ENCODE measurements around the gene NEURL3. TPM values are rescaled to one million over a fixed set of nuclear protein-coding genes. Genes with fewer than 3 reads are reported as not detected.
A peak's percentile ranks its signal among the peaks of the same experiment; 100 is the strongest.

The NEURL3 gene
- total RNA-seq, 2 experiments from 2014 or later, result 0.22 to 0.27 TPM

DNA sequence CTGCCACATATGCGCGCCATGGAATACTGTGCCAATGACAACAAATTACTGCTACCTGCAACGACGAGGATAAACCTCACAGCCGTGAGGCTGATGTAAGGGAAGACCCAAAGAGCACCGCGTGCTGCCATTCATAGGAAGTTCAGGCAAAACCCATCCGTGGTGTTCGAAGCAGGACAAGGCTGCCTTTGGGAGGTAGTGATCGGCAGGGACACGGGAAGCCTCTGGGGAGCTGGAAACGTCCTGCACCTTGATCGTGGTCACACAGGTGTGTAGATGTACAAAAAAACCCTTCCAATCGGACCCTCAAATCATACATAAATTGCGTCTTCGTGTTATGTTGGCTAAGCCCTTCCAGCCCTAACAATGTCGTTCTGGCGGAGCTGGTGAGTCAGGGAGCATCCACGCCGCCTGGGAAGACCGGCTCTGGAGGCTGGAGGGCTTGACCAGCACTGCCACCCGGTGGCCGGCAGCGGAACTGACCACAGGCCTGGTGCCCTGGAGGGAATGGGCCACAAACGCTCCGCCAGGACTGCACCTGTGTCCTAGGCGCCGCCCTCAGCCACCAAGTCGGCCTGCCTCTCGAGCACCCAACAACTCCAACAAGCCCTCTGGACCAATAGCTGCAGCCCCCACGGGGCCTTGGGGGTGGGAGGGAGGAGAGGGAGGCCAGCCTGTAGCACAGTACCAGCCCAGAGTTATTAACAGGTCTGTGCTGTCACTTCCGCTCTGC lies 4.1 kb upstream of the NEURL3 start:
- POLR2A ChIA-PET, result no interaction called here

DNA sequence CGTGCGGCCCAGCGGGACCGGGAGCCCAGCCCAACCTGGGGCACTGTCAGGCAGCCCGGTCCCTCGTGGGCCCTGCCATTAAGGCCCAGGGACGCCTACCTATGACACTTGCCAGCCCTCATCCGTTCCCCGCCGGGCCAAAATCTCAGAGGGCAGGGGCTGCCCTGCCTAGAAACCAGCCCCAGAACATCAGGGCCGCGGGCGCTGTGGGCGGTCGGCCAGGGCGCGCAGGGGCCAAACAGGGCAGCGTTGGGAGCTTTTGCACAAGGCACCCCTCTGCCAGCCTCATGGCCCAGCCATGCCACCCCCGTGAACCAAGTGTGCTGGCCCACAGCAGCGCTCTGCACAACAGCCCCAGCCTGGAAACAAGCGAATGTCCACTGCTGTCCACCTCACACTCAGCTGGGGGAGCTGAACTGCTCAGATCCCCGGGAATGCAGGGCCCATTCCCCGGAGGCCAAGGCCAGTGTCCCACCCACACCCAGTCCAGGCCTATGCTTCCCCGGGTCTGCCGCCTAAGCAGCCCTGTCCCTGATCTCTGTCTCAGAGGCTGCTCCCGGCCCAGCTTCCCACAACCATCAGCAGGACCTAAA lies 3.5 kb upstream of the NEURL3 start:
- H3K27ac Mint-ChIP-seq, result no peak overlapping the region
- H3K4me3 Mint-ChIP-seq, result no peak overlapping the region
- H3K36me3 Mint-ChIP-seq (ENCODE audit: low read depth), result no peaks in the 10 kb centered on the region
- H3K4me1 Mint-ChIP-seq, result peaks cover 26% of the 10 kb centered on the region
- ChIA-PET CTCF (interaction anchor here (0.6 to 6.4 kb wide), 22 partner anchors 8 to 334 kb away, joined by 3 to 57 read pairs (median 4); partner anchors contain the start of gene NCAPH), POLR2A (no interaction called here)
- DNase-seq, result no peak
- no peaks in the 10 kb centered on the region for H3K9me3 Mint-ChIP-seq
- peaks cover 10% of the 10 kb centered on the region for H3K27me3 Mint-ChIP-seq

More for the DNA sequence above, 4.1 kb upstream of the NEURL3 start:
- Mint-ChIP-seq H3K36me3 (ENCODE audit: low read depth) (no peaks in the 10 kb centered on the region), H3K27me3 (peaks cover 10% of the 10 kb centered on the region), H3K4me3 (no peak overlapping the region), H3K4me1 (peaks cover 26% of the 10 kb centered on the region), H3K9me3 (no peaks in the 10 kb centered on the region), H3K27ac (peak overlapping the region; percentile 73)
- CTCF ChIA-PET, result interaction anchor here (0.6 to 6.4 kb wide), 25 partner anchors 9 to 335 kb away, joined by 3 to 57 read pairs (median 4); partner anchors contain the start of gene NCAPH
- DNase-seq, result peak; percentile 64

DNA sequence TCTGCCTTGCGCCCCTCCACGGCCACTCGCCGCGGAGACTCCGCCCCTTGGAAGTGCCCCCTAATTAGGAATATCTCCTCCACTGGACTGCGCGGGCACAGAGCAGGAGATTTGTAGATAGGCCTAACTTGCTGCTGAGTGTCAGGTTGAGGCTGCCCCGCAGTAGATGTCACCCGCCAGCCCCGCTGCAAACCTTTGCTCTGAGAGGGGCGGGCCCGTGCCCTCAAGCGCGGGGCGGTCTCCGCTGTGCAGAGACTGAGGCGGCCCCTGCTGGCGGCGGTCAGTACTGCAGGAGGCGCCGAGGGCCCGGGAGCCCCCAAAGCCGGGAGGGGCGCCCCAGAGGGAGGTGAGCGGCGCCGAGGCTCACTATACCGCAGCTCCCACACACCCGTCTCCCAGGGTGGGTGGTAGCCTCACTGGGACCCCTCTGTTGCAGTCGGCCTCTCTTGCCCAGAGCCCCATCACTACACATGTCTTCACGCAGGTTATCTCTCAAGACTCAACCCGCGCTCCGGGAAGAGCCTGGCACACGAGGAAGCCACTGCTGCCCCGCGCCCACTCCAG lies 2.9 kb upstream of the NEURL3 start:
- peaks cover 26% of the 10 kb centered on the region for H3K4me1 Mint-ChIP-seq
- peak overlapping the region; percentile 66 for H3K4me3 Mint-ChIP-seq
- DNase-seq, result peak; percentile 85
- CTCF ChIA-PET, result interaction anchor here (0.8 to 6.4 kb wide), 13 partner anchors 10 to 254 kb away, joined by 3 to 57 read pairs (median 5); partner anchors contain the start of gene NCAPH
- H3K27me3 Mint-ChIP-seq, result peaks cover 10% of the 10 kb centered on the region
- no peaks in the 10 kb centered on the region for H3K36me3 Mint-ChIP-seq (ENCODE audit: low read depth)
- H3K9me3 Mint-ChIP-seq, result no peaks in the 10 kb centered on the region
- POLR2A ChIA-PET, result no interaction called here
- peak overlapping the region; percentile 46 for H3K27ac Mint-ChIP-seq

DNA sequence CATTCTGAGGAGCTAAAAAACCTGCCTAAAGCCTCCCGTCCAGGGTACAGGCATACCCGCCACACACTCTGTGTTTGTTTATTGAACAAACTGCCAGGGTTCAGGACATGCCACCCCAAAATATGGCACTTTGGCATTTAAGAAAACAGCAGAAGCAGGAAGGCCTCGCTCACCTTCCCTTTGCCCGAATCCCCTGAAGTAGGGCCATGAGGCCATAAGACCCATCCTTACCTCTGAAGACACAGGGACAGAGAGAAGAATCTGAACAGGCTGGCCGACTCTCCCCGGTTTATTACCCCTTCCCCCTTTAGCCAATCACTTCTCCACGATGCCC lies 1.7 kb upstream of the NEURL3 start:
- POLR2A ChIA-PET, result interaction anchor here (0.5 kb wide), 1 partner anchor 140 kb away, joined by 3 read pairs; no protein-coding TSS in a partner anchor

DNA sequence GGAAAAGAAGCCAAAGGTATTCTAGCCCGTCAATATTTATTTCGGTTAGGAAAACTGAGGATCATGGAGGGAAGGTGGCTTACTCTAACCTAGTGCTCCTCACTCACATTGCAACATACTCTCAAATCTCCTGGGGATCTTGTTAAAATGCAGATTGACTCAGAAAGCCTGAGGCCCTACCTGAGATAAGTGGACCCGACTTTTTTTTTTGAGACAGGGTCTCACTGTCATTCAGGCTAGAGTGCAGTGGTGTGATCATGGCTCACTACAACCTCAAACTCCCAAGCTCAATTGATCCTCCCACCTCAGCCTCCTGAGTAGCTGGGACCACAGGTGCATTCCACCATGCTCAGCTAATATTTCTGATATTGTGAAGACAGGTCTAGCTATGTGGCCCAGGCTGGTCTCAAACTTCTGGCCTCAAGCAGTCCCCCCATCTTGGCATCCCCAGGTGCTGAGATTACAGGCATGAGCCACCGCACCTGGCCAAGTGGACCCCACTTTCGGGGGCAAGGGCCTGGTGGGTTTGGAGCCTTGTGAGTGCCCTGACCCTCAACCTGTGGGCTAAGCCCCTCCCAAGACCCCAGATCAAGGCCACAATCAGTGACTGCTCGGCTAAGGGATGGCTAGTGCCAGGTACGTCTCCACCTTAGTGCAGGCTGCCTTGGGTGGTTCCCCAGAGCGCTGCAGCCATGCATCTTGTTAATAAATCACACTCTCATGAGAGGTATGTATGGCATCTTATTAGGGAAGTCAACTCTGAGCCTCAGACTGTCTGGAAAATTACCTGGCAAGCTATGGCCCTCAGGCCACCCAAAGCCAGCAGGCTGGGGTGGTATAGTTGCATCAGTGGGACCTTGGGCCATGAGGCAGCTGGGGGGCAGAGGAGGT lies 1.1 kb upstream of the NEURL3 start:
- Mint-ChIP-seq H3K4me3 (no peak overlapping the region), H3K9me3 (no peaks in the 10 kb centered on the region), H3K4me1 (peaks cover 38% of the 10 kb centered on the region), H3K27ac (no peak overlapping the region), H3K27me3 (peaks cover 10% of the 10 kb centered on the region), H3K36me3 (ENCODE audit: low read depth) (no peaks in the 10 kb centered on the region)
- no peak for DNase-seq
- ChIA-PET CTCF (interaction anchor here (0.6 to 1.9 kb wide), 8 partner anchors 10 to 143 kb away, joined by 3 to 11 read pairs (median 4); no protein-coding TSS in a partner anchor), POLR2A (interaction anchor here (0.5 kb wide), 1 partner anchor 139 kb away, joined by 3 read pairs; no protein-coding TSS in a partner anchor)

More for the DNA sequence above, 1.7 kb upstream of the NEURL3 start:
- Mint-ChIP-seq H3K4me3 (no peak overlapping the region), H3K36me3 (ENCODE audit: low read depth) (no peaks in the 10 kb centered on the region), H3K4me1 (peaks cover 32% of the 10 kb centered on the region), H3K9me3 (no peaks in the 10 kb centered on the region), H3K27ac (no peak overlapping the region), H3K27me3 (peaks cover 10% of the 10 kb centered on the region)
- CTCF ChIA-PET, result interaction anchor here (0.6 to 6.4 kb wide), 6 partner anchors 12 to 130 kb away, joined by 3 to 57 read pairs (median 6); no protein-coding TSS in a partner anchor
- DNase-seq, result no peak

DNA sequence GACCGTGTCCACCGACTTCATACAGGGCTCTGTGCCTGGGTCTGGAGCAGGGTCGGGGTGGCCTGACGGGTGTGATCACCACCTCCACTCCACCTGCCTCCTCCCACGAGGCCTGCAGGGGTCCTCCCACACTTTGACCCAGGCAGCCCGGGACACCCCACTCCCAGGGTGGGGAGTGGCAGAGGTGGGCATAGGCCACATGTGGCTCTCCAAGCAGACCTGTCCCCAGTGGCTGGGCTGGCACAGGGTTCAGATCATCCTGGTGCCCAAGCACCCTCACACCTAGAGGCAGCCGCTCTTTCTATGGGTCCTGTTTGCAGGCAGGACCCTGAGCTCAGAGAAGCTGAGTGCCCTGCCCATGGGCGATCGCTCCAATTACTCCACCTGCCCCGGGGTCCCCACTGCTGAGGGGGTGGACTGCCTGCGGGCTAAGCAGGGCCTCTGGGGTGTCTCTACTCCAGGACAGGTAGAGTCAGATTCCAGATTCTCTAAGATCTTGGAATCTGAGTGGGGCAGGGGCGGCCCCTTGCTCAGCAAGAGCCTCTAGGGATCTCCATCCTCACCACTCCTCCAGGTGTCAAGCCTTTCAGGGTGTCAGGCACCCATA lies 1.4 kb downstream of the NEURL3 start:
- DNase-seq, result no peak
- H3K9me3 Mint-ChIP-seq, result no peaks in the 10 kb centered on the region
- peaks cover 4% of the 10 kb centered on the region for H3K27me3 Mint-ChIP-seq
- H3K36me3 Mint-ChIP-seq (ENCODE audit: low read depth), result no peaks in the 10 kb centered on the region
- peaks cover 33% of the 10 kb centered on the region for H3K4me1 Mint-ChIP-seq
- ChIA-PET CTCF (interaction anchor here (1.0 to 2.0 kb wide), 3 partner anchors 13 to 97 kb away, joined by 3 to 6 read pairs (median 3); no protein-coding TSS in a partner anchor), POLR2A (no interaction called here)
- H3K27ac Mint-ChIP-seq, result peak overlapping the region; percentile 13
- H3K4me3 Mint-ChIP-seq, result no peak overlapping the region

DNA sequence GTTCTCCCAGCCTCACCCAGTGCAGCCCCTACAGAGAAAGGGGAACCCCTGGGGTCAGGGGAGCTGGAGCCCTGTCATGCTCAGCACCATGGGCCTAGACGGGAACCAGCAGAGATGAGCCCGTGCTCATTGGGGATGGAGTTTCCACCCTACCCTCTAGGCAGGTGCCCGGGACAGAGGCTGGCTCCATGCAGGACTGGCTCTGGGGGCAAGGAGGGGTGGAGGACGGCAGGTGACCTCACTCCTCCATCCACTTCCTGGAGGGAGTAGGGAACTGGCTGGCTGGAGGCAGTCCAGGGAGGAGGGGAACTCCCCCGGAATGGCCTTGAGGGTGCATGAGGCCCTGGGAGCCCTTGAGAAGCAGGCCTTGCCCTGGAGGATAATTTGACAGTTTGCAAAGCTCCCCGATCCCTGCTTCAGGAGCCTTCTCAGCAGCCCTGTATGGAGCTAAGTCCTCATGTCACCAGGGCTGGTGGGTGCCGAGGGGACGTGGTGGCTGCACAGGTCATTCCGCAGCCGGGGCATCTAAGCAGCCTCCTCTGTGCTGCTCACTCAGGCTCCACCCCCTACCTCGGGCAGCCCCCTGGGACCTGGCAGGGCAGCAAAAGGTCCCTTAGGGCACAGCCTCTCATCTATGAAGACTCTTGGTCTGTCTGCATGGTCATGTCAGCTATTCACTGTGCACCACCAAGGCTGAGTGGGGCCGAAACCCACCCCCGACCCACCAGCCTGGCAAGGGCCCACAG lies 2.1 kb downstream of the NEURL3 start:
- ChIA-PET POLR2A (no interaction called here), CTCF (interaction anchor here (1.0 to 2.0 kb wide), 3 partner anchors 12 to 96 kb away, joined by 3 to 6 read pairs (median 3); no protein-coding TSS in a partner anchor)
- Mint-ChIP-seq H3K27ac (no peak overlapping the region), H3K36me3 (ENCODE audit: low read depth) (no peaks in the 10 kb centered on the region), H3K27me3 (peaks cover 4% of the 10 kb centered on the region), H3K4me3 (no peak overlapping the region), H3K4me1 (peaks cover 29% of the 10 kb centered on the region), H3K9me3 (no peaks in the 10 kb centered on the region)
- no peak for DNase-seq

DNA sequence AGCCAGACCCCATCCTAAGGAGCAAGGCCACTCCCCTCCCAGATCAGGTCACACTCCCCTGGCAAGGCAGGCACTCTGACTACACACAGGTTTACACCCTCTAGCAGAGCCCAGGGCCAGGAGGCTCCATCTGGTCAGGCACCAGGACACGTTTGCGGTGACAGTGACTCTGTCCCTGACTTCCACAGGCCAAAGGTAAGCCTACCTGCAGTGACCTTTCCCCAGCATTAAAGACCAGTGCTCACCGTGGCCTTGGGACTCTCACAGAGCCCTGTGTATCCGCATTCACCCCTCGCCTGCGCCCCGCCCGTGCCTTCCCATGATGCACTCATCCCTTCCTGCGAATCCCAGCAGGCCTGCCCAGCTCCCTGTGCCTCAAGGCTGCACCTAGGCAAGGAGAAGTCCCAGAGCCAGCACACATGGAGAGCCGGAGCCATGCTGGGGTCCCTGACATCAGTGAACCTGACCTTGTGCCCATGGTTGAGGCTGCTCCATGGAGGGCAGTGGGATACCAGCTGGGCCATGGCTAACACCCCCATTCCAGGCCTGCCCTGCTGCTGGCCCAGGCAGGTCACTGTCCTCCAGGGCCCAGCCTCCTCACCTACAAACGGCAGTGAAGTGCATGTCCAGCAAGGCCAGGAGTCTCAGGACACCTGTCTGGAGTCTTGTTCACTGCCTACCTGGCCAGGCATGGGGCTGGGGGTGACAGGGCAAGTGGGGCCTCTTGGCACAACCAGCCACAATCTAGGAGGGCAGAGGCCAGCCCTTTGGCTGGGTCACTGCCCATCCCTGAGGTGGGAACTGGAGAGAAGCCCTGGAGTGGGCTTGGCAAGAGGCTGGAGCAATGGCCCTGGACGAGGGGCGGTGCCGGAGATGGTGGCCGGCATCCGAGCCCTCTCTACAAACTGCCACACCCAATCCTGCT lies 3.0 kb downstream of the NEURL3 start:
- H3K27ac Mint-ChIP-seq, result peak overlapping the region; percentile 61
- no peak overlapping the region for H3K4me3 Mint-ChIP-seq
- no peaks in the 10 kb centered on the region for H3K36me3 Mint-ChIP-seq (ENCODE audit: low read depth)
- no peak for DNase-seq
- H3K9me3 Mint-ChIP-seq, result no peaks in the 10 kb centered on the region
- ChIA-PET CTCF (no interaction called here), POLR2A (no interaction called here)
- peaks cover 23% of the 10 kb centered on the region for H3K4me1 Mint-ChIP-seq
- peaks cover 4% of the 10 kb centered on the region for H3K27me3 Mint-ChIP-seq

DNA sequence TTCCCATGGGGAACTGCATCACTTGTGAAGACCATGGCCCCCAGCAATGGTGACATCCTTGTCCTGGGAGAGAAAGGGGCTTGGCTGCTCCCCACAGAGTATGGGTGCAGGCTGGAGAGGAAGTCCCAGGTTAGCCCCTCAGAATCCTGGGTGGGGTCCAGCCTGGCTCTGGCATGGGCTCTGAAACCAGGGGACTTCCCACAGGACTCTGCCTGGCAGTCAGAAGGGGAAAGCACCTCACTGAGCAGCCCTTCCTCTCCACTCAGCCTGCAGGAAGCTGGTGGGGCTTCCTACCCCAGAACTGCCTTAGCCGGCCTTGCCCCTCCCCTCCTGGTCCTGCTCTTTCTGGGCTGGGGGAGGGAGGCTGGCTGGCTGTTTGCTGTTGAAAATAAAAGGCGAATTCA lies 3.7 kb downstream of the NEURL3 start:
- Mint-ChIP-seq H3K27me3 (peaks cover 4% of the 10 kb centered on the region), H3K9me3 (no peaks in the 10 kb centered on the region), H3K4me1 (peaks cover 22% of the 10 kb centered on the region), H3K4me3 (no peak overlapping the region), H3K36me3 (ENCODE audit: low read depth) (no peaks in the 10 kb centered on the region), H3K27ac (peak overlapping the region; percentile 61)
- POLR2A ChIA-PET, result interaction anchor here (0.5 kb wide), 1 partner anchor 179 kb away, joined by 3 read pairs; no protein-coding TSS in a partner anchor
- CTCF ChIA-PET, result no interaction called here
- peak; percentile 45 for DNase-seq

DNA sequence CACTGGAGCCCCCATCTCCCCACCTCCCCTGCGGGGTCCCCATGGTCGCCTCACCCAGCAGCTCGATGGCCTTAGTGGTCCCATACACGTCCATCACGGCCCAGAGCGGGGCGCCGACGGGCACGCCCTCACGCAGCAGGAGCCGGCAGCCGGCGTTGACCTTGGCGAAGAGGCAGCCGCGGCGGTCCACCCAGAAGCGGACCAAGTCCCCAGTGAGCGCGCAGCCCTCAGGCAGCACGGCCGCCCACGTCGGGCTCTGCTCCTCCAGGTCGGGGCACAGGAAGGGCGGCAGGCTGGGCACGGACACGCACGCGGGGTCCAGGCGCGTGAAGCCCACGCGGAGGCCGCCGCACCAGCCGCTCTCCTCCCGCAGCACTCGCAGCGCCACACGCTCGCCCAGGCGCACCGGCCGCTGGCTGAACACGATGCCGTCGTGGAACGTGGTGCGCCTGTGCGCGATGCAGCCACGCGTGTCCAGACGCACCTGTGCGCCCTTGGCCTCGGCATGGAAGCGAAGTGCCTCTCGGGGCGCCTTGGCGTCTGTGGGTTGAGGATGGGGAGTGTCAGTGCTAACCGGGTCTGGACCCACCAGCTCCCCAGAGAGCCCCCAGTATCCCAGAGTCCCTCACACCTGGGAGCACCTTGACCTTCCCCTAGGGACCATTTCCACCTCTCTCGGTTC lies 4.6 kb downstream of the NEURL3 start:
- no peak for DNase-seq
- Mint-ChIP-seq H3K9me3 (peaks cover 5% of the 10 kb centered on the region), H3K27ac (no peak overlapping the region), H3K4me3 (no peak overlapping the region), H3K4me1 (peaks cover 20% of the 10 kb centered on the region), H3K36me3 (ENCODE audit: low read depth) (peaks cover 7% of the 10 kb centered on the region), H3K27me3 (peaks cover 4% of the 10 kb centered on the region)
- CTCF ChIA-PET, result interaction anchor here (0.7 to 1.0 kb wide), 2 partner anchors 8 to 93 kb away, joined by 3 read pairs; no protein-coding TSS in a partner anchor
- POLR2A ChIA-PET, result no interaction called here

Data from activated CD4-positive, alpha-beta T cell treated with anti-CD3 and anti-CD28 coated beads, Interleukin-2, amount 10 ng/mL, durations not matched to agents 7 days and 5 days (primary cell).